HEK293T (cell line): ENCODE data around the gene TIMM22.
A peak's percentile ranks its signal among the peaks of the same experiment; 100 is the strongest.

Source experiments
- ELF4 ChIP-seq: fragments of 450-650 bp; IDR thresholded peaks from 2 replicates; pipeline ENCODE4 v1.6.1; 2017; ENCODE audit warnings: antibody characterized with exemption
- FOXA1 ChIP-seq: fragments of 450-650 bp; IDR thresholded peaks from 2 replicates; pipeline ENCODE4 v1.6.1; 2016; ENCODE audit warnings: mild to moderate bottlenecking
- FOXK2 ChIP-seq: fragments of 450-650 bp; IDR thresholded peaks from 2 replicates; pipeline ENCODE4 v1.6.1; 2016; ENCODE audit warnings: mild to moderate bottlenecking
- SP1 ChIP-seq: fragments of 450-650 bp; IDR thresholded peaks from 2 replicates; pipeline ENCODE4 v1.6.1; 2017

DNA sequence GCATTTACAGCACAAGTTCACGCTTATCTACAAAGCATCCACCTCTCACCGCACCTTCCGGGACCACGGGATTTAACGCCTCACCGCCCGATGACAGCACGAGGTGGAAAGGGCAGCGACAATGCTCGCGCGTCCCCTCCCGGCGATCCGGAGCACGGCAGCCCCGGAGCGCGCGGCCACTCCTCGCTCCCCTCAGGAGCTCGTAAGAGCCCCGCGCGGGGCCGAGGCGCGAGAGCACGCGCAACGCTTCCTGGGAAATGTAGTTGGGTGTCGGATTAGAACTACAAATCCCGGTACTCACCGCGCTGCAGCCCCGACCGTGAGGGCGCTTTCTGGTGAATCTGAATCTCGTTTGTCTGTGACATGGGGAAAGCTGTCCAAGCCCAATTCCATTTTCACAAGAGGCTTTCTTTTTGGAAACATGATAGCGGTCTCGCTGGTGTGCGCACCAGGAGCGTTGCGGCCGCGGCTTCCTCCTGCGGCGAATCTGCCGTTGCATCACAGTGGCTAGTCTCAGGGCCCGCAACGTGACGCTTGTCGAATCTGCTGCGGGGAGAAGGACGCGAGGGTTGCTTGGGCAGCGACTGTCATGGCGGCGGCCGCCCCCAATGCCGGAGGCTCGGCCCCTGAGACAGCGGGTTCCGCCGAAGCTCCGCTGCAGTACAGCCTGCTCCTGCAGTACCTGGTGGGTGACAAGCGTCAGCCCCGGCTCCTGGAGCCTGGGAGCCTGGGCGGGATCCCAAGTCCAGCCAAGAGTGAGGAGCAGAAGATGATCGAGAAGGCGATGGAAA, at the start of gene TIMM22:
- TF ChIP-seq FOXK2 (no peak), FOXA1 (no peak), ELF4 (peak; percentile 88), SP1 (no peak)
